ACHN (cell line): ENCODE data around the gene CLEC4D.
"Not testable (repeated sequence)": the region's sequence is repeated elsewhere in the genome, so short reads cannot be mapped to it uniquely, and the experiment has no call there.

ENCODE experiments used
- DNase-seq: peaks from one replicate; pipeline ENCODE4 v3.0.0-alpha.2; 2015
- in situ Hi-C: cut with HindIII; loops from 2 replicates; pipeline ENCODE4 v1.10.0; 2017; ENCODE audit warnings: low sequenced_read_pairs, low pct_ligation_motif_present, low pct_unique_long_range_greater_than_20kb

Gene CLEC4D

DNA sequence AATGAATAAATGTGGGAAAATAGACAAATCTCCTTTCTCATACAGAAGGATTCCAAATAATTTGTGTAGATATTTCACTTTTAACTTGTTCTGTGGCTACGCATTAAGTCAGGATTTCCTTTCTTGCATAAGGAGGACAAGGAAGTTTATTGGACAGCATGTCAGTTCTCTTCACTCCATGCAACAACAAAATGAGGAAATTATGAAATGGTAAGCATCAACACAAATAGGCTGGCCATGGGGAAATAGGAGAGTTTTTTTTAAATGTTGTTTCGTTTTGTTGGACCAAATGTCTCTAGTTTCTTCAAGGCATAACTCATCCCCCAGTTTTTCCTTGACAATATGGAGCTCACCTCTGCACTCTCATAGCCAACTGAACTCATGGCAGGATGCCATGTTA is 52.7 kb downstream of the CLEC4D start:
- DNase-seq, in situ Hi-C loops: not testable (repeated sequence)

GRCh38 chr12:8566525-8566924 is 53.2 kb downstream of the CLEC4D start:
- in situ Hi-C loops: no loop called here

More at GRCh38 chr12:8566525-8566924, 53.2 kb downstream of the CLEC4D start:
- peak; percentile 11 for DNase-seq
